Mesenchymal stem cell (in vitro differentiated cells and primary cell): ENCODE data around the gene CNTNAP2.

Experiments
- DNase-seq: peaks from one replicate; pipeline ENCODE4 v3.0.0-alpha.2; 2013
- H2AFZ ChIP-seq: one replicate; pipeline ENCODE4 v1.6.1; 2013; ENCODE audit warnings: low read depth, mild to moderate bottlenecking, control low read depth, inconsistent platforms, low read length, moderate library complexity
- H2AK5ac ChIP-seq: 2 replicates; pipeline ENCODE4 v1.6.1; 2013; ENCODE audit warnings: low read length, moderate library complexity, mild to moderate bottlenecking, inconsistent platforms; ENCODE audit not compliant: severe bottlenecking
- H2BK120ac ChIP-seq: one replicate; pipeline ENCODE4 v1.6.1; 2013; ENCODE audit warnings: low read depth, mild to moderate bottlenecking, inconsistent platforms, low read length, moderate library complexity
- H2BK12ac ChIP-seq, 2 experiments: one replicate each; pipeline ENCODE4 v1.6.1; 2013; ENCODE audit warnings: inconsistent platforms in 2 of 2, low read length in 2 of 2, mild to moderate bottlenecking in 2 of 2, moderate library complexity in 2 of 2, control low read depth in 1 of 2
- H2BK15ac ChIP-seq: one replicate; pipeline ENCODE4 v1.6.1; 2013; ENCODE audit warnings: mild to moderate bottlenecking, low read depth, inconsistent platforms; ENCODE audit not compliant: poor library complexity, severe bottlenecking
- H2BK5ac ChIP-seq: 2 replicates; pipeline ENCODE4 v1.6.1; 2013; ENCODE audit warnings: low read depth, mild to moderate bottlenecking, low read length, control low read depth, inconsistent platforms; ENCODE audit not compliant: poor library complexity, severe bottlenecking
- H3K14ac ChIP-seq, 2 experiments: one replicate each; pipeline ENCODE4 v1.6.1; 2013; ENCODE audit warnings: inconsistent platforms in 2 of 2, low read length in 2 of 2, control low read depth in 1 of 2, mild to moderate bottlenecking in 1 of 2, moderate library complexity in 1 of 2
- H3K18ac ChIP-seq, 2 experiments: one replicate each; pipeline ENCODE4 v1.6.1; 2013; ENCODE audit warnings: inconsistent platforms in 2 of 2, low read length in 2 of 2, control low read depth in 1 of 2, low read depth in 1 of 2, mild to moderate bottlenecking in 1 of 2
- H3K23ac ChIP-seq, 2 experiments: one replicate each; pipeline ENCODE4 v1.6.1; 2013; ENCODE audit warnings: inconsistent platforms in 2 of 2, low read length in 2 of 2, mild to moderate bottlenecking in 2 of 2, moderate library complexity in 2 of 2, control low read depth in 1 of 2
- H3K27ac ChIP-seq: 2 replicates; pipeline ENCODE4 v1.5.1; 2013; ENCODE audit warnings: mild to moderate bottlenecking, moderate library complexity, low read length, control low read depth, inconsistent platforms; ENCODE audit not compliant: poor library complexity, severe bottlenecking
- H3K27me3 ChIP-seq, 2 experiments: 2 replicates each; pipeline versions ENCODE4 v1.6.1 to v1.7.0; 2013; ENCODE audit warnings: low read length in 2 of 2, mild to moderate bottlenecking in 2 of 2, moderate library complexity in 2 of 2, control low read depth in 1 of 2, inconsistent platforms in 1 of 2; ENCODE audit not compliant: control insufficient read depth in 1 of 2, insufficient read depth in 1 of 2
- H3K36me3 ChIP-seq, 2 experiments: 2 replicates each; pipeline versions ENCODE4 v1.6.1 to v1.7.0; 2013; ENCODE audit warnings: low read length in 2 of 2, control low read depth in 1 of 2, inconsistent platforms in 1 of 2, low read depth in 1 of 2, mild to moderate bottlenecking in 1 of 2; ENCODE audit not compliant: insufficient read depth in 2 of 2, control insufficient read depth in 1 of 2
- H3K4ac ChIP-seq, 2 experiments: one replicate each; pipeline ENCODE4 v1.6.1; 2013; ENCODE audit warnings: inconsistent platforms in 2 of 2, low read length in 2 of 2, mild to moderate bottlenecking in 2 of 2, moderate library complexity in 2 of 2, control low read depth in 1 of 2, low read depth in 1 of 2
- H3K4me1 ChIP-seq: 2 replicates; pipeline ENCODE4 v1.6.1; 2013; ENCODE audit warnings: low read depth, low read length, control low read depth; ENCODE audit not compliant: control insufficient read depth, insufficient read depth
- H3K4me2 ChIP-seq: 2 replicates; pipeline ENCODE4 v1.6.1; 2013; ENCODE audit warnings: low read length, mild to moderate bottlenecking, inconsistent platforms; ENCODE audit not compliant: poor library complexity, severe bottlenecking
- H3K4me3 ChIP-seq, 2 experiments: 2 replicates each; pipeline versions ENCODE4 v1.5.1 to v1.7.0; 2013; ENCODE audit warnings: low read length in 2 of 2, mild to moderate bottlenecking in 2 of 2, control low read depth in 1 of 2, low read depth in 1 of 2; ENCODE audit not compliant: insufficient read depth in 1 of 2
- H3K79me1 ChIP-seq: replicated peaks from 2 replicates; pipeline ENCODE4 v1.6.1; 2013; ENCODE audit warnings: mild to moderate bottlenecking, control low read depth, low read length, inconsistent platforms; ENCODE audit not compliant: poor library complexity, severe bottlenecking
- H3K9ac ChIP-seq: 2 replicates; pipeline ENCODE4 v1.7.0; 2013; ENCODE audit warnings: mild to moderate bottlenecking, low read length, moderate library complexity
- H3K9me3 ChIP-seq: 2 replicates; pipeline ENCODE4 v1.7.0; 2013; ENCODE audit warnings: mild to moderate bottlenecking, low read length; ENCODE audit not compliant: control insufficient read depth
- H4K8ac ChIP-seq: one replicate; pipeline ENCODE4 v1.6.1; 2013; ENCODE audit warnings: inconsistent platforms, mild to moderate bottlenecking, low read length, moderate library complexity
- H4K91ac ChIP-seq: one replicate; pipeline ENCODE4 v1.6.1; 2013; ENCODE audit warnings: mild to moderate bottlenecking, low read length, inconsistent platforms
- WGBS: methylation state at CpG from one replicate; pipeline ENCODE4 v1.1.7; 2013; ENCODE audit warnings: mixed read lengths; 5-methylcytosine and 5-hydroxymethylcytosine counted together

Gene CNTNAP2

GRCh38 chr7:148395352-148395811 lies 2278.8 kb downstream of the CNTNAP2 start:
- no peaks in the 10 kb centered on the region for H3K4me1 ChIP-seq
- H3K4ac ChIP-seq: no peak overlapping the region
- H3K14ac ChIP-seq: no peak overlapping the region
- no peaks in the 10 kb centered on the region for H3K79me1 ChIP-seq
- no peaks in the 10 kb centered on the region for H3K9me3 ChIP-seq
- no peak overlapping the region for H3K18ac ChIP-seq
- H2BK15ac ChIP-seq: no peak overlapping the region
- H2BK120ac ChIP-seq: no peak overlapping the region
- WGBS: 78% methylated on average over 7 of the region's 7 CpGs
- peaks cover 0 to 8% of the 10 kb centered on the region in 2 experiments for H3K27me3 ChIP-seq
- H3K23ac ChIP-seq: no peak overlapping the region
- no peak overlapping the region for H2AFZ ChIP-seq
- H3K36me3 ChIP-seq: no peaks in the 10 kb centered on the region
- no peak overlapping the region for H4K8ac ChIP-seq
- H4K91ac ChIP-seq: no peak overlapping the region
- H3K4me2 ChIP-seq: no peak overlapping the region
- no peak for DNase-seq
- H2BK5ac ChIP-seq: no peak overlapping the region
- H2BK12ac ChIP-seq: no peak overlapping the region
- H3K4me3 ChIP-seq: no peak overlapping the region
- H3K27ac ChIP-seq: no peak overlapping the region
- no peak overlapping the region for H2AK5ac ChIP-seq
- H3K9ac ChIP-seq: no peak overlapping the region

- 82% methylated on average over 12 of the region's 12 CpGs for WGBS
- Histone ChIP-seq H3K4me3 (no peak overlapping the region), H3K79me1 (no peaks in the 10 kb centered on the region), H2AFZ (no peak overlapping the region), H2BK15ac (no peak overlapping the region), H4K91ac (no peak overlapping the region), H3K18ac (no peak overlapping the region), H3K4me1 (no peaks in the 10 kb centered on the region), H3K14ac (no peak overlapping the region), H2AK5ac (no peak overlapping the region), H3K36me3 (no peaks in the 10 kb centered on the region), H2BK12ac (no peak overlapping the region), H3K23ac (no peak overlapping the region), H3K9me3 (no peaks in the 10 kb centered on the region), H2BK120ac (no peak overlapping the region), H3K4me2 (no peak overlapping the region), H3K9ac (no peak overlapping the region), H4K8ac (no peak overlapping the region), H2BK5ac (no peak overlapping the region), H3K27me3 (peaks cover 0 to 8% of the 10 kb centered on the region in 2 experiments), H3K27ac (no peak overlapping the region), H3K4ac (no peak overlapping the region)
- DNase-seq: no peak
These were observed 2279.6 kb downstream of the CNTNAP2 start for GRCh38 chr7:148395990-148396716.

GRCh38 chr7:148397056-148397455 lies 2280.5 kb downstream of the CNTNAP2 start:
- no peaks in the 10 kb centered on the region for H3K36me3 ChIP-seq
- no peak overlapping the region for H3K23ac ChIP-seq
- H2BK5ac ChIP-seq: no peak overlapping the region
- H2AFZ ChIP-seq: no peak overlapping the region
- no peak overlapping the region for H2AK5ac ChIP-seq
- H3K79me1 ChIP-seq: no peaks in the 10 kb centered on the region
- no peak overlapping the region for H3K4me2 ChIP-seq
- no peak overlapping the region for H4K91ac ChIP-seq
- 64% methylated on average over 1 of the region's 1 CpG for WGBS
- no peak overlapping the region for H3K14ac ChIP-seq
- no peak overlapping the region for H3K18ac ChIP-seq
- H2BK12ac ChIP-seq: no peak overlapping the region
- H3K4ac ChIP-seq: no peak overlapping the region
- no peak overlapping the region for H2BK15ac ChIP-seq
- H3K9me3 ChIP-seq: no peaks in the 10 kb centered on the region
- no peak for DNase-seq
- H3K4me1 ChIP-seq: no peaks in the 10 kb centered on the region
- H3K9ac ChIP-seq: no peak overlapping the region
- no peak overlapping the region for H3K27ac ChIP-seq
- no peak overlapping the region for H2BK120ac ChIP-seq
- H4K8ac ChIP-seq: no peak overlapping the region
- peaks cover 0 to 8% of the 10 kb centered on the region in 2 experiments for H3K27me3 ChIP-seq
- no peak overlapping the region for H3K4me3 ChIP-seq

GRCh38 chr7:148397551-148397950 lies 2280.9 kb downstream of the CNTNAP2 start:
- H3K4me2 ChIP-seq: no peak overlapping the region
- H3K27me3 ChIP-seq: peaks cover 0 to 8% of the 10 kb centered on the region in 2 experiments
- no peak overlapping the region for H2AFZ ChIP-seq
- no peak overlapping the region for H2BK120ac ChIP-seq
- no peaks in the 10 kb centered on the region for H3K79me1 ChIP-seq
- no peaks in the 10 kb centered on the region for H3K36me3 ChIP-seq
- no peaks in the 10 kb centered on the region for H3K9me3 ChIP-seq
- H3K4me3 ChIP-seq: no peak overlapping the region
- no peak overlapping the region for H3K4ac ChIP-seq
- no peak overlapping the region for H4K91ac ChIP-seq
- H3K14ac ChIP-seq: no peak overlapping the region
- H3K27ac ChIP-seq: no peak overlapping the region
- H3K18ac ChIP-seq: no peak overlapping the region
- H2BK5ac ChIP-seq: no peak overlapping the region
- H3K23ac ChIP-seq: no peak overlapping the region
- DNase-seq: no peak
- no peak overlapping the region for H2BK15ac ChIP-seq
- H2BK12ac ChIP-seq: no peak overlapping the region
- H3K9ac ChIP-seq: no peak overlapping the region
- H2AK5ac ChIP-seq: no peak overlapping the region
- H4K8ac ChIP-seq: no peak overlapping the region
- WGBS: 73% methylated on average over 4 of the region's 4 CpGs
- no peaks in the 10 kb centered on the region for H3K4me1 ChIP-seq
